Measurements from ENCODE around the gene TRIO.
"Not testable (repeated sequence)": the region's sequence is repeated elsewhere in the genome, so short reads cannot be mapped to it uniquely, and the experiment has no call there.

TRIO gene

GRCh38 chr5:14374100-14374499 is 231.0 kb downstream of the TRIO start:
- no peak for DNase-seq (ENCODE audit: low read depth in 1 of 2, low spot score in 1 of 2)

GRCh38 chr5:14376789-14377188 is 233.6 kb downstream of the TRIO start:
- no peak for DNase-seq (ENCODE audit: low read depth in 1 of 2, low spot score in 1 of 2)

- DNase-seq (ENCODE audit: low read depth in 1 of 2, low spot score in 1 of 2) = no peak
These were observed 236.8 kb downstream of the TRIO start for GRCh38 chr5:14379739-14380497.

- no peak for DNase-seq (ENCODE audit: low read depth in 1 of 2, low spot score in 1 of 2)
These were observed 237.6 kb downstream of the TRIO start for GRCh38 chr5:14380712-14381111.

GRCh38 chr5:14382640-14383039 is 239.5 kb downstream of the TRIO start:
- DNase-seq (ENCODE audit: low read depth in 1 of 2, low spot score in 1 of 2) = no peak

- DNase-seq (ENCODE audit: low read depth in 1 of 2, low spot score in 1 of 2) = no peak
These were observed 240.8 kb downstream of the TRIO start for GRCh38 chr5:14383923-14384322.

- DNase-seq (ENCODE audit: low read depth in 1 of 2, low spot score in 1 of 2) = no peak
These were observed 241.9 kb downstream of the TRIO start for GRCh38 chr5:14385019-14385418.

- no peak for DNase-seq (ENCODE audit: low read depth in 1 of 2, low spot score in 1 of 2)
These were observed 243.9 kb downstream of the TRIO start for GRCh38 chr5:14386884-14387624.

GRCh38 chr5:14388741-14389140 is 245.6 kb downstream of the TRIO start:
- DNase-seq (ENCODE audit: low read depth in 1 of 2, low spot score in 1 of 2) = no peak

GRCh38 chr5:14392552-14392951 is 249.4 kb downstream of the TRIO start:
- not testable (repeated sequence) for DNase-seq (ENCODE audit: low read depth in 1 of 2, low spot score in 1 of 2)

GRCh38 chr5:14394365-14394764 is 251.2 kb downstream of the TRIO start:
- DNase-seq (ENCODE audit: low read depth in 1 of 2, low spot score in 1 of 2) = no peak

- DNase-seq (ENCODE audit: low read depth in 1 of 2, low spot score in 1 of 2) = no peak
These were observed 252.3 kb downstream of the TRIO start for GRCh38 chr5:14395411-14395810.

GRCh38 chr5:14396066-14396465 is 252.9 kb downstream of the TRIO start:
- DNase-seq (ENCODE audit: low read depth in 1 of 2, low spot score in 1 of 2) = no peak

- DNase-seq (ENCODE audit: low read depth in 1 of 2, low spot score in 1 of 2) = no peak
These were observed 253.6 kb downstream of the TRIO start for GRCh38 chr5:14396737-14397136.

- no peak for DNase-seq (ENCODE audit: low read depth in 1 of 2, low spot score in 1 of 2)
These were observed 254.6 kb downstream of the TRIO start for GRCh38 chr5:14397717-14398116.

- no peak for DNase-seq (ENCODE audit: low read depth in 1 of 2, low spot score in 1 of 2)
These were observed 256.0 kb downstream of the TRIO start for GRCh38 chr5:14399054-14399692.

GRCh38 chr5:14400085-14400484 is 256.9 kb downstream of the TRIO start:
- DNase-seq (ENCODE audit: low read depth in 1 of 2, low spot score in 1 of 2) = no peak

- DNase-seq (ENCODE audit: low read depth in 1 of 2, low spot score in 1 of 2) = no peak
These were observed 257.5 kb downstream of the TRIO start for GRCh38 chr5:14400611-14401010.

GRCh38 chr5:14401639-14402038 is 258.5 kb downstream of the TRIO start:
- no peak for DNase-seq (ENCODE audit: low read depth in 1 of 2, low spot score in 1 of 2)

- DNase-seq (ENCODE audit: low read depth in 1 of 2, low spot score in 1 of 2) = no peak
These were observed 259.3 kb downstream of the TRIO start for GRCh38 chr5:14402424-14402823.

- DNase-seq (ENCODE audit: low read depth in 1 of 2, low spot score in 1 of 2) = no peak
These were observed 261.6 kb downstream of the TRIO start for GRCh38 chr5:14404780-14405179.

- DNase-seq (ENCODE audit: low read depth in 1 of 2, low spot score in 1 of 2) = no peak
These were observed 262.1 kb downstream of the TRIO start for GRCh38 chr5:14405267-14405666.
